Mesendoderm (in vitro differentiated cells): ENCODE measurements around the gene OR6C1.
"Not testable (repeated sequence)": the region's sequence is repeated elsewhere in the genome, so short reads cannot be mapped to it uniquely, and the experiment has no call there.

ENCODE experiments used
- DNase-seq: peaks from one replicate; pipeline ENCODE4 v3.0.0; 2013
- H2AK5ac ChIP-seq: 2 replicates; pipeline ENCODE4 v1.6.1; 2013; ENCODE audit warnings: low read length, inconsistent platforms
- H2BK120ac ChIP-seq: 2 replicates; pipeline ENCODE4 v1.6.1; 2013; ENCODE audit warnings: low read depth, mild to moderate bottlenecking, low read length, moderate library complexity, mixed read lengths
- H2BK15ac ChIP-seq: replicated peaks from 2 replicates; pipeline ENCODE4 v1.6.1; 2013; ENCODE audit warnings: low read depth, mild to moderate bottlenecking, moderate library complexity
- H2BK5ac ChIP-seq: 2 replicates; pipeline ENCODE4 v1.6.1; 2013; ENCODE audit warnings: low read length, inconsistent platforms
- H3K18ac ChIP-seq: 2 replicates; pipeline ENCODE4 v1.6.1; 2013; ENCODE audit warnings: mild to moderate bottlenecking, low read length, mixed read lengths
- H3K23ac ChIP-seq: one replicate; pipeline ENCODE4 v1.6.1; 2013; ENCODE audit warnings: low read length
- H3K27ac ChIP-seq: 2 replicates; pipeline ENCODE4 v1.5.1; 2013; ENCODE audit warnings: low read depth, mild to moderate bottlenecking, inconsistent platforms, low read length, moderate library complexity
- H3K27me3 ChIP-seq: 2 replicates; pipeline ENCODE4 v1.6.1; 2013; ENCODE audit warnings: low read length, control low read depth, mild to moderate bottlenecking, inconsistent platforms; ENCODE audit not compliant: insufficient read depth, poor library complexity
- H3K36me3 ChIP-seq: 2 replicates; pipeline ENCODE4 v1.6.1; 2013; ENCODE audit warnings: low read length, inconsistent platforms; ENCODE audit not compliant: control insufficient read depth, insufficient read depth
- H3K4ac ChIP-seq: one replicate; pipeline ENCODE4 v1.6.1; 2013; ENCODE audit warnings: low read depth, mild to moderate bottlenecking, low read length, moderate library complexity
- H3K4me1 ChIP-seq: 2 replicates; pipeline ENCODE4 v1.6.1; 2013; ENCODE audit warnings: low read depth, low read length, inconsistent platforms; ENCODE audit not compliant: control insufficient read depth
- H3K4me2 ChIP-seq: 2 replicates; pipeline ENCODE4 v1.6.1; 2013; ENCODE audit warnings: low read length
- H3K4me3 ChIP-seq: 2 replicates; pipeline ENCODE4 v1.5.1; 2013; ENCODE audit warnings: mild to moderate bottlenecking, low read length
- H3K56ac ChIP-seq: one replicate; pipeline ENCODE4 v1.6.1; 2013; ENCODE audit warnings: low read length
- H3K79me1 ChIP-seq: 2 replicates; pipeline ENCODE4 v1.6.1; 2013; ENCODE audit warnings: low read length, inconsistent platforms
- H3K79me2 ChIP-seq: 2 replicates; pipeline ENCODE4 v1.6.1; 2013; ENCODE audit warnings: mild to moderate bottlenecking, low read length; ENCODE audit not compliant: control insufficient read depth, insufficient read depth
- H3K9ac ChIP-seq: 2 replicates; pipeline ENCODE4 v1.6.1; 2013; ENCODE audit warnings: low read length, inconsistent platforms
- H4K5ac ChIP-seq: one replicate; pipeline ENCODE4 v1.6.1; 2013; ENCODE audit warnings: low read length
- H4K8ac ChIP-seq: one replicate; pipeline ENCODE4 v1.6.1; 2013; ENCODE audit warnings: low read depth, mild to moderate bottlenecking, control low read depth, low read length, moderate library complexity
- WGBS: extraction: QIAGEN DNeasy Blood & Tissue Kit; methylation state at CpG from one replicate; pipeline ENCODE4 v1.1.7; 2013; ENCODE audit warnings: low lambda C conversion rate, missing lambda C conversion rate; ENCODE audit not compliant: insufficient coverage; ENCODE audit errors: extremely low coverage; 5-methylcytosine and 5-hydroxymethylcytosine counted together

Gene OR6C1

GRCh38 chr12:55330446-55330845 lies 16.3 kb downstream of the OR6C1 start, which contains the start of gene OR6C3:
OR6C3 (plus strand) TSS chr12:55330746; CDS start chr12:55331701, 955 bp downstream.
- Histone ChIP-seq H3K18ac (no peak within 1 kb of the TSS), H2AK5ac (no peak within 1 kb of the TSS), H2BK120ac (no peak within 1 kb of the TSS), H3K27me3 (no peaks in the 10 kb centered on the region), H3K4ac (no peak within 1 kb of the TSS), H3K4me1 (no peaks in the 10 kb centered on the region), H3K36me3 (no peaks in the 10 kb centered on the region), H3K23ac (no peak within 1 kb of the TSS), H2BK5ac (no peak within 1 kb of the TSS), H3K4me3 (no peak within 1 kb of the TSS), H3K4me2 (no peak within 1 kb of the TSS), H4K8ac (no peak within 1 kb of the TSS), H3K27ac (no peak within 1 kb of the TSS), H3K9ac (no peak within 1 kb of the TSS), H3K79me2 (no peaks in the 10 kb centered on the region), H3K56ac (no peak within 1 kb of the TSS), H4K5ac (no peak within 1 kb of the TSS), H2BK15ac (no peak within 1 kb of the TSS), H3K79me1 (no peaks in the 10 kb centered on the region)
- no peak for DNase-seq
- WGBS, result no CpG with 5 or more reads among the region's 1 CpG

GRCh38 chr12:55336002-55336401 lies 21.9 kb downstream of the OR6C1 start:
- no peak overlapping the region for H4K5ac ChIP-seq
- H3K36me3 ChIP-seq, result no peaks in the 10 kb centered on the region
- no peak overlapping the region for H4K8ac ChIP-seq
- no peaks in the 10 kb centered on the region for H3K4me1 ChIP-seq
- H3K79me1 ChIP-seq, result no peaks in the 10 kb centered on the region
- H3K56ac ChIP-seq, result no peak overlapping the region
- H2AK5ac ChIP-seq, result no peak overlapping the region
- no peak overlapping the region for H3K4me3 ChIP-seq
- H3K18ac ChIP-seq, result no peak overlapping the region
- H3K9ac ChIP-seq, result no peak overlapping the region
- H2BK120ac ChIP-seq, result no peak overlapping the region
- H3K79me2 ChIP-seq, result no peaks in the 10 kb centered on the region
- H2BK5ac ChIP-seq, result no peak overlapping the region
- DNase-seq, result no peak
- no peak overlapping the region for H2BK15ac ChIP-seq
- no peak overlapping the region for H3K4me2 ChIP-seq
- no CpG with 5 or more reads among the region's 10 CpGs for WGBS
- H3K23ac ChIP-seq, result no peak overlapping the region
- no peak overlapping the region for H3K27ac ChIP-seq
- H3K4ac ChIP-seq, result no peak overlapping the region
- no peaks in the 10 kb centered on the region for H3K27me3 ChIP-seq

GRCh38 chr12:55355338-55355737 lies 41.2 kb downstream of the OR6C1 start:
- H3K79me1 ChIP-seq, H2BK15ac ChIP-seq, H3K9ac ChIP-seq, H2BK5ac ChIP-seq, H3K4ac ChIP-seq, H3K4me1 ChIP-seq, H3K79me2 ChIP-seq, H3K27ac ChIP-seq, H3K4me3 ChIP-seq, H2AK5ac ChIP-seq, H2BK120ac ChIP-seq, H4K5ac ChIP-seq, H3K4me2 ChIP-seq, H3K27me3 ChIP-seq, H4K8ac ChIP-seq, H3K23ac ChIP-seq, H3K36me3 ChIP-seq, H3K18ac ChIP-seq, H3K56ac ChIP-seq: not testable (repeated sequence)
- DNase-seq, result peak; percentile 2
- WGBS, result no CpG with 5 or more reads among the region's 4 CpGs

GRCh38 chr12:55362675-55363074 lies 48.5 kb downstream of the OR6C1 start, which contains the start of gene OR6C75:
OR6C75 (plus strand) TSS chr12:55362975; CDS start chr12:55365111, 2,136 bp downstream.
- Histone ChIP-seq H3K27ac (no peak within 1 kb of the TSS), H2AK5ac (no peak within 1 kb of the TSS), H2BK15ac (no peak within 1 kb of the TSS), H4K8ac (no peak within 1 kb of the TSS), H4K5ac (no peak within 1 kb of the TSS), H3K23ac (no peak within 1 kb of the TSS), H3K56ac (no peak within 1 kb of the TSS), H3K4ac (no peak within 1 kb of the TSS), H3K27me3 (no peaks in the 10 kb centered on the region), H3K79me1 (no peaks in the 10 kb centered on the region), H3K4me1 (no peaks in the 10 kb centered on the region), H3K18ac (no peak within 1 kb of the TSS), H3K9ac (no peak within 1 kb of the TSS), H2BK5ac (no peak within 1 kb of the TSS), H3K36me3 (no peaks in the 10 kb centered on the region), H2BK120ac (no peak within 1 kb of the TSS), H3K4me2 (no peak within 1 kb of the TSS), H3K79me2 (no peaks in the 10 kb centered on the region), H3K4me3 (no peak within 1 kb of the TSS)
- DNase-seq, result no peak
- 100% methylated on average over 2 of the region's 4 CpGs for WGBS

DNA sequence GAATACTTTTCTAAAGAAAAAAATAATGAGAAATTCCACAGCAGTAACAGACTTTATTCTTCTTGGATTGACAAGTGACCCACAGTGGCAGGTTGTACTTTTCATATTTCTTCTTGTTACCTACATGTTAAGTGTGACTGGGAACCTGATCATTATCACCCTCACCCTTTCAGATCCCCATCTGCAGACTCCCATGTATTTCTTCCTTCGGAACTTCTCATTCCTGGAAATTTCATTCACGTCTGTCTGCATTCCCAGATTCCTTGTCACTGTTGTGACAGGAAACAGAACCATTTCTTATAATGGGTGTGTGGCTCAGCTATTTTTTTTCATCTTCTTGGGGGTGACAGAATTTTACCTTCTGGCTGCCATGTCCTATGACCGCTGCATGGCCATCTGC lies 50.9 kb downstream of the OR6C1 start:
- no peak overlapping the region for H3K4me2 ChIP-seq
- H3K79me1 ChIP-seq, result no peaks in the 10 kb centered on the region
- no peak overlapping the region for H4K5ac ChIP-seq
- no peak overlapping the region for H3K56ac ChIP-seq
- no peak overlapping the region for H3K9ac ChIP-seq
- no peak overlapping the region for H3K4me3 ChIP-seq
- H2BK15ac ChIP-seq, result no peak overlapping the region
- H3K27me3 ChIP-seq, result no peaks in the 10 kb centered on the region
- no peak overlapping the region for H2BK120ac ChIP-seq
- H3K4me1 ChIP-seq, result no peaks in the 10 kb centered on the region
- H3K79me2 ChIP-seq, result no peaks in the 10 kb centered on the region
- no peak overlapping the region for H2BK5ac ChIP-seq
- no peak overlapping the region for H3K27ac ChIP-seq
- DNase-seq, result no peak
- H3K18ac ChIP-seq, result no peak overlapping the region
- no peaks in the 10 kb centered on the region for H3K36me3 ChIP-seq
- H4K8ac ChIP-seq, result no peak overlapping the region
- H2AK5ac ChIP-seq, result no peak overlapping the region
- H3K4ac ChIP-seq, result no peak overlapping the region
- no peak overlapping the region for H3K23ac ChIP-seq
- WGBS, result no CpG with 5 or more reads among the region's 3 CpGs
